SK-N-SH (cell line): ENCODE results near the gene SCT.

ENCODE experiments used
- CTCF ChIP-seq: fragments of 200-600 bp; sonication (generic); IDR thresholded peaks from 2 replicates; pipeline ENCODE4 v1.6.1; 2017; ENCODE audit warnings: antibody characterized with exemption, mild to moderate bottlenecking, moderate library complexity
- EZH2phosphoT487 ChIP-seq: fragments of 200-600 bp; sonication (generic); IDR thresholded peaks from 2 replicates; pipeline ENCODE4 v1.6.1; 2017; ENCODE audit warnings: low read depth, mixed run types, mild to moderate bottlenecking, antibody characterized with exemption, moderate library complexity, borderline replicate concordance
- FOSL2 ChIP-seq: IDR thresholded peaks from 2 replicates; pipeline ENCODE4 v1.4.0; 2012; ENCODE audit warnings: low read depth, mild to moderate bottlenecking, moderate library complexity, borderline replicate concordance
- FOXJ3 ChIP-seq: sonication (generic); formaldehyde crosslinking; IDR thresholded peaks from 2 replicates; pipeline ENCODE4 v1.5.1; 2020; ENCODE audit warnings: mild to moderate bottlenecking, missing genetic modification reagents
- GATA2 ChIP-seq: sonication (generic); formaldehyde crosslinking; IDR thresholded peaks from 2 replicates; pipeline ENCODE4 v1.5.0; 2020; ENCODE audit warnings: mild to moderate bottlenecking, missing genetic modification reagents
- IRF3 ChIP-seq: fragments of 150-350 bp; IDR thresholded peaks from 2 replicates; pipeline ENCODE4 v1.6.1; 2016; ENCODE audit warnings: mild to moderate bottlenecking, low read depth, low read length
- JUND ChIP-seq: IDR thresholded peaks from 2 replicates; pipeline ENCODE4 v1.4.0; 2012
- MAX ChIP-seq: IDR thresholded peaks from 2 replicates; pipeline ENCODE4 v1.4.0; 2012; ENCODE audit warnings: low read depth
- POLR2AphosphoS5 ChIP-seq: IDR thresholded peaks from 2 replicates; pipeline ENCODE4 v1.6.1; 2012; ENCODE audit warnings: low read depth, low read length
- RFX5 ChIP-seq: IDR thresholded peaks from 2 replicates; pipeline ENCODE4 v1.6.1; 2012; ENCODE audit warnings: mild to moderate bottlenecking, improper control_type of control experiment, low read length
- TAF1 ChIP-seq: IDR thresholded peaks from 2 replicates; pipeline ENCODE4 v1.6.1; 2012; ENCODE audit warnings: low read depth, mild to moderate bottlenecking, low read length, moderate library complexity, borderline replicate concordance
- USF2 ChIP-seq: fragments of 150-350 bp; IDR thresholded peaks from 2 replicates; pipeline ENCODE4 v1.6.1; 2017; ENCODE audit warnings: antibody characterized with exemption, low read length, low read depth, borderline replicate concordance

GRCh38 chr11:660681-661444 is 33.9 kb upstream of the SCT start:
- TF ChIP-seq MAX (no peak), FOSL2 (no peak), CTCF (no peak), USF2 (no peak), TAF1 (no peak), RFX5 (no peak), GATA2 (no peak), IRF3 (no peak), EZH2phosphoT487 (no peak), POLR2AphosphoS5 (no peak), FOXJ3 (CRISPR knock-in tag) (no peak), JUND (no peak)
